GM12891 (cell line): ENCODE data around the gene BPNT1.
A peak's percentile ranks its signal among the peaks of the same experiment; 100 is the strongest.

Source experiments
- DNase-seq: peaks from one replicate; pipeline ENCODE4 v3.0.0; 2011; ENCODE audit warnings: low spot score; ENCODE audit not compliant: insufficient read length
- FAIRE-seq: peaks from 2 replicates; lab custom pipeline; 2011; peaks lifted over from hg19 to GRCh38; lab: Jason Lieb, UNC
- PAX5 ChIP-seq: IDR thresholded peaks from 2 replicates; pipeline ENCODE4 v1.6.1; 2011; ENCODE audit warnings: low read length, moderate library complexity, mild to moderate bottlenecking; ENCODE audit not compliant: insufficient read depth, severe bottlenecking
- POLR2A ChIP-seq: IDR thresholded peaks from 2 replicates; pipeline ENCODE4 v1.6.1; 2011; ENCODE audit warnings: low read depth, low read length, control low read depth
- POLR2AphosphoS5 ChIP-seq: IDR thresholded peaks from 2 replicates; pipeline ENCODE4 v1.6.1; 2011; ENCODE audit warnings: low read depth, low read length, control low read depth
- POU2F2 ChIP-seq: IDR thresholded peaks from 2 replicates; pipeline ENCODE4 v1.6.1; 2011; ENCODE audit warnings: low read depth, mild to moderate bottlenecking, control low read depth, low read length, moderate library complexity
- SPI1 ChIP-seq: IDR thresholded peaks from 2 replicates; pipeline ENCODE4 v1.6.1; 2011; ENCODE audit warnings: low read depth, low read length, control low read depth
- TAF1 ChIP-seq: IDR thresholded peaks from 2 replicates; pipeline ENCODE4 v1.6.1; 2011; ENCODE audit warnings: low read depth, low read length, control low read depth

Gene BPNT1

DNA sequence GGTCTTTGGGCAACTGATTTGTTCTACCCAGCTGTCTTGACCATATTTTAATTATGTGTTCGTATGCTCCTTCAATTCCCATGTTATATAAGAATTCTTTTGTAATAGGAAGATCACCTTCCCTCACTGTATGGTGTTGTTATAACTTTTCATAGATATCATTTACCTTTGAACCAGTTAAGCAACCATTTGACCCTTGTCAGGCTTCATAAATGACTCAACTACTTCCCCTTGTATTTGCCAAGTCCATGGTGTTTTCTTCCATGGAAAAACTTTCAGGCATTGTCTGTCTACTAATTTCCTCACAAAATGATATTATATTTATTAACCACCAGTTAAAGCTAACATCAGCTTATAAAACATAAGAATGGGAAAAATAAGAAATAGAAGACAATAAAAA is 5.1 kb downstream of the BPNT1 start:
- DNase-seq (no peak), FAIRE-seq (no peak)
- TF ChIP-seq POLR2AphosphoS5 (no peak), TAF1 (no peak), PAX5 (no peak), POLR2A (no peak), POU2F2 (no peak), SPI1 (no peak)

DNA sequence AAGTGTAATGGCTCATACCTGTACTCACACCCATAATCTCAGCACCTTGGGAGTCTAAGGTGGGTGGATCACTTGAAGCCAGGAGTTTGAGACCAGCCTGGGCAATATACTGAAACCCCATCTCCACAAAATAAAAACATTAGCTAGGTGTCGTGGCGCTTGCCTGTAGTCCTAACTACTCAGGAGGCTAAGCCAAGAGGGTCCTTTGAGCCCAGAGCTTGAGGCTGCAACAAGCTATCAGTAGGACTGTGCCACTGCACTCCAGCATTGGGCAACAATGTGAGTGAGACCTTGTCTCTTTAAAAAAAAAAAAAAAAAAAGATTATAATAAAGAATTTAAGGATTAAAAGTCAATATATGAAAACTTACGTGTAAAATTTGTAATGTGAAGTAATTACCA is 11.7 kb downstream of the BPNT1 start:
- no peak for DNase-seq
- TF ChIP-seq POLR2AphosphoS5 (no peak), PAX5 (no peak)
- FAIRE-seq, result no peak

DNA sequence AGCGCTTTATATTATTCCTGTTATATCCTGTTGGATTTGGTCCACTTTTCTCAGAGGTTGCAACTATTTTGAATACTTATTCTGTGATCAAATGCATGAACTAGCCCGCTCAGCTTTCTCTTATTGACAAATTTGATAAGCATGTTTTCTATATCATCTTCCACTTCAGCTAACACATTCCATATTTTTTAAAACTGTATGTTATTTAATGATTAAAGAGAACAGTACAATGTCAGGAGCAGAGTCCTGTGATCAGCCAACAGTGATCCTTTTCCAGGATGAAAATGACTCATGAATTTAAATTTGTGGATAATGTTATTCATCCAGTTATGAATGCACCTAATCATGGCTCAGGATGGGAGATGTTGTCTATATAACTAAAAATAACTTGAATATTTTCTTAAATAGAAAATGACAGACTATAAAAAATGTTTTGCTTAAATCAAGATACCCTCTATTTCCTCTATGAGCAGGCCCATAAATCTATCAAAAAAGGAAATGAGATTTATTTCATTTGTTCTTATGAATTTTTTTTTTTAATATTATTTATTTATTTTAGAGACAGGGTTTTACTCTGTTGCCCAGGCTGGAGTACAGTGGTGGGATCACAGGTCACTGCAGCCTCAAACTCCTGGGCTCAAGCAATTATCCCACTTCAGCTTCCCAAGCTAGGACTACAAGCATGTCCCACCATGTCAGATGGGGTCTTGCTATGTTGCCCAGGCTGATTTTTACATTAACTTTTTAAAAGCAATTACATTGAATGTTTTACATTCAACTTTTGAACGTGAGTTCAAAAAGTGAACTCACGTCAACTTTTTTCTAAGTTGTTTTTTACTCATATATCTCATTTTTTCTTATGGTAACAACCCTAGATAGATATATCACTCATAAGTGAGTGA is 12.5 kb downstream of the BPNT1 start:
- DNase-seq (no peak), FAIRE-seq (no peak)
- TF ChIP-seq TAF1 (no peak), PAX5 (no peak), POLR2A (no peak), SPI1 (no peak), POU2F2 (no peak), POLR2AphosphoS5 (no peak)

DNA sequence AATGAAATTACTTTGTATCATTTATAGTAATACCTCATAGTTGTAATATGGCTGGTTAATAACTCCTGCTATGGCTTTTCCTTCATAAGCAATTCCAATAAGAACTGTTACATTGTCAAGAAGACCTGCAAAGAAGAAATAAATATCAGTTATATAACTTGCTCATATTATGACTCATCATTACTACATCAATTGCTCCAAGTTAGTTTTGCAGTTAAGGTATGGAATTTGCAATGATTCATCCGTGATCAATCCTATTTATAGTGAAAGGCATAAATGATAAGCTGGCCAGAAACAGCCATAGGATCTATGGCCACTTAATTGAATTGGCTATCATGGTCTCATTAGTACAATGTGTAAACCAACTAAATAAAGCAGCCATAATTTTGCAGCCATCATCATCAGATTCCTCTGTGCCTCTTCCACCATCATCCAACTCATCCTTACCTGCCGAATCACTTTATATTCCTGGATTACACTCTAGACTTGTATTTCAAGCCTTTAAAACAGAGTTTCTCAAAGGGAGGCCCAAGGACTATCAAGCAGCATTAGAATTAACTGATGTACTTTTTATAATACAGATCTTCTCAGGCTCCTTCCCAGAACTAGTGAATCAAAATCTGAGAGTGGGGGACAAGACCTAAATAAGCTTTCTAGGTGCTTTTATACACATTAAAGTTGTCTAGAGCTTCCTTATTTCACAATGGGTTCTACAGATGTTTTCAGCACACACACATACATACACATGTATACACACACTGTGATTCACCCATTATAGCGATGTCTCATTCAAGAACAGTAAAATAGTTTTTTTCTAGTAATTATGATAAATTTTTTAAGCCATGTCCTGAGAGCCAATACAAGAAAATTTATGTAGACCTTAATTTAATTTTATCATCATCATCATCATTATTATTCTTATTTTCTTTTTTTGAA is 22.1 kb downstream of the BPNT1 start:
- no peak for DNase-seq
- no peak for TF ChIP-seq POLR2A
- no peak for TF ChIP-seq SPI1
- no peak for TF ChIP-seq PAX5
- TF ChIP-seq POU2F2, result no peak
- no peak for TF ChIP-seq POLR2AphosphoS5
- TF ChIP-seq TAF1, result no peak
- FAIRE-seq, result no peak

DNA sequence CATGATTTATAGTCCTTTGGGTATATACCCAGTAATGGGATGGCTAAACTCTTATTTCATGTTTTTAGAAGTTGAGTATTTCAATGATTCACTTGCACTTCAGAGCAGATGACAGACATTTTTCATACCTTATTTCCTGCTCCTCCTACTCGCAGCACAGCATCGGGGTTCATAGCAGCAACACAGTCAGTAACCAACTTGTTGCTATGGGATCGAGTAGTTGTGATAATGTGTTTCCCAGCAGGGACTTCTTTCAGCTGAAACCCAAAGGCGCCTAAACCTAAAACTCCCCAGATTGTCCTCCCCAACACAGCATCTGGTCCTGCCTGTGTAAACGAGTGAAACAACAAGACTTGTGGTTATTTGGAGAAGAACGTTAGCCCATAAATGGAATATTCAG is 27.0 kb downstream of the BPNT1 start:
- TF ChIP-seq POU2F2 (no peak), POLR2A (no peak), POLR2AphosphoS5 (no peak), SPI1 (no peak), PAX5 (no peak), TAF1 (no peak)
- DNase-seq, result no peak
- no peak for FAIRE-seq

- no peak for TF ChIP-seq POU2F2
- no peak for TF ChIP-seq POLR2A
- TF ChIP-seq POLR2AphosphoS5, result no peak
- TF ChIP-seq PAX5, result no peak
- TF ChIP-seq TAF1, result no peak
- no peak for TF ChIP-seq SPI1
- no peak for FAIRE-seq
- DNase-seq, result no peak
These were observed 28.7 kb downstream of the BPNT1 start for GRCh38 chr1:220060876-220061275.

GRCh38 chr1:220056374-220056773 is 33.2 kb downstream of the BPNT1 start:
- no peak for TF ChIP-seq POLR2AphosphoS5
- TF ChIP-seq POLR2A, result no peak
- no peak for TF ChIP-seq SPI1
- no peak for TF ChIP-seq POU2F2
- TF ChIP-seq PAX5, result no peak
- TF ChIP-seq TAF1, result no peak
- DNase-seq (no peak), FAIRE-seq (no peak)

- peak; percentile 100 for FAIRE-seq
- peak; percentile 82 for TF ChIP-seq POLR2A
- peak; percentile 59; the same call in 1 of the 2 replicates for TF ChIP-seq TAF1
- peak; percentile 12; the same call in 1 of the 2 replicates for TF ChIP-seq POU2F2
- no peak for TF ChIP-seq PAX5
- TF ChIP-seq POLR2AphosphoS5, result peak; percentile 77
- no peak for TF ChIP-seq SPI1
- DNase-seq, result peak; percentile 81
These were observed 43.3 kb downstream of the BPNT1 start, which contains the start of gene EPRS1 for GRCh38 chr1:220046052-220046930. EPRS1 (minus strand) TSS chr1:220046505; CDS start chr1:220046388, 117 bp downstream.
